EL (cell line): ENCODE results near the gene KIAA1217.

Experiments
- DNase-seq: peaks from one replicate; pipeline ENCODE4 v3.0.0-alpha.2; 2016

KIAA1217 gene, protein sequence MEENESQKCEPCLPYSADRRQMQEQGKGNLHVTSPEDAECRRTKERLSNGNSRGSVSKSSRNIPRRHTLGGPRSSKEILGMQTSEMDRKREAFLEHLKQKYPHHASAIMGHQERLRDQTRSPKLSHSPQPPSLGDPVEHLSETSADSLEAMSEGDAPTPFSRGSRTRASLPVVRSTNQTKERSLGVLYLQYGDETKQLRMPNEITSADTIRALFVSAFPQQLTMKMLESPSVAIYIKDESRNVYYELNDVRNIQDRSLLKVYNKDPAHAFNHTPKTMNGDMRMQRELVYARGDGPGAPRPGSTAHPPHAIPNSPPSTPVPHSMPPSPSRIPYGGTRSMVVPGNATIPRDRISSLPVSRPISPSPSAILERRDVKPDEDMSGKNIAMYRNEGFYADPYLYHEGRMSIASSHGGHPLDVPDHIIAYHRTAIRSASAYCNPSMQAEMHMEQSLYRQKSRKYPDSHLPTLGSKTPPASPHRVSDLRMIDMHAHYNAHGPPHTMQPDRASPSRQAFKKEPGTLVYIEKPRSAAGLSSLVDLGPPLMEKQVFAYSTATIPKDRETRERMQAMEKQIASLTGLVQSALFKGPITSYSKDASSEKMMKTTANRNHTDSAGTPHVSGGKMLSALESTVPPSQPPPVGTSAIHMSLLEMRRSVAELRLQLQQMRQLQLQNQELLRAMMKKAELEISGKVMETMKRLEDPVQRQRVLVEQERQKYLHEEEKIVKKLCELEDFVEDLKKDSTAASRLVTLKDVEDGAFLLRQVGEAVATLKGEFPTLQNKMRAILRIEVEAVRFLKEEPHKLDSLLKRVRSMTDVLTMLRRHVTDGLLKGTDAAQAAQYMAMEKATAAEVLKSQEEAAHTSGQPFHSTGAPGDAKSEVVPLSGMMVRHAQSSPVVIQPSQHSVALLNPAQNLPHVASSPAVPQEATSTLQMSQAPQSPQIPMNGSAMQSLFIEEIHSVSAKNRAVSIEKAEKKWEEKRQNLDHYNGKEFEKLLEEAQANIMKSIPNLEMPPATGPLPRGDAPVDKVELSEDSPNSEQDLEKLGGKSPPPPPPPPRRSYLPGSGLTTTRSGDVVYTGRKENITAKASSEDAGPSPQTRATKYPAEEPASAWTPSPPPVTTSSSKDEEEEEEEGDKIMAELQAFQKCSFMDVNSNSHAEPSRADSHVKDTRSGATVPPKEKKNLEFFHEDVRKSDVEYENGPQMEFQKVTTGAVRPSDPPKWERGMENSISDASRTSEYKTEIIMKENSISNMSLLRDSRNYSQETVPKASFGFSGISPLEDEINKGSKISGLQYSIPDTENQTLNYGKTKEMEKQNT (N-terminal part only)

DNA sequence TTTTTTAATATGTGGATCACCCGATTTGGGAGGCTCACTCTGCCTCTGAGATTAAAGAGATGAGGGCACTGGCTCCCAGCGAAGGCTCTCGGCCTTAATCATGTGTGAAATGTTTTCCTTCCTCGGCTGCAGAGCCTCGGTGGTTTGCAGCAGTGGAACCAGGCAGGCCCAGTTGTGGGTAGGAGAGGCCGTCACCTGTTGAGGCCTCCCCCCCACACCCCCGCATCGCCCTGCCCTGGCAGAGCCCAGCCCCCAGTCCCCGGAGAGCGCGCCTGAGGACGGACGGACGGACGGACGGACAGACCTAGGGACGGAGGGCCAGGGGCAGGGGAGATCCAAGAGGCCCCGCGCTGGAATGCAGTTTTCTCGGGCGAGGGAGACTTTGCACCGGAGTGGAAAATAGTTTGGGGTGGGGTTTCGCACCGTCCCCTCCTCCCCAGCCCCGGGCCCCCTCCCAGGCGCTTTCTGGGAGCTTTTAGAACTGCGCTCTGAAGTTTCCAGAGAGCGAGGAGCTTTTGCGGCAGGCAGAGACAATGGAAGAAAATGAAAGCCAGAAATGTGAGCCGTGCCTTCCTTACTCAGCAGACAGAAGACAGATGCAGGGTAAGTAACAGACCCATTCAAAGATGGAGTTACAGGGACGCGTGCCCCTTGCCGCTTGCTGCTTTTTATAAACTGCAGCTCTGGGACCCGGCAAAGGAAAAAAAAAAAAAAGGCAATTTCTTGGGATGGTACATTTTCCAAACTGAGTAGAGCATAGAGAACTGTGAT lies at the start of gene KIAA1217:
TSS of gene KIAA1217 (plus strand) at position 478 of the 771 bp plus-strand sequence. CDS start at position 534, 56 bp downstream.
- DNase-seq, result no peak

- DNase-seq, result no peak
Observed at GRCh38 chr10:24162206-24162985, 46.5 kb upstream of the KIAA1217 start.

DNA sequence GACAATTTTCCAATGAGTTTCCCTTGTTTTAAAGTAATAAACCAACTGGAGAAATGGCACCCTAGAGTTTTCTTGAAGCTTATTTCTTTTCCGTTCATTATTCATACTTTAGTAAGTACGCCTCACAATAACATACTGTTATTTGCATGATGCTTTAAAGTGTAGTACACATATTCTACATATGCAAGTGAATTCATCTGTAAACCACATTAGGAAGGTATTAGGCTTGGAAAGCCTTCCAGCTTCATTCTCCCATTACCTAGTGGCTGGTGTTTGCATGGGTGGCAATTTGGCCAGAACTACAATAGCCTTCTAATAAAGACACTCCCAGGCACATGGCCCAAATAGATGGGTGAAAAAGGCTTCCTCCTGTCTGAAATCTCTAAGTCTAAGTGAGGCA lies 45.5 kb upstream of the KIAA1217 start:
- no peak for DNase-seq

DNA sequence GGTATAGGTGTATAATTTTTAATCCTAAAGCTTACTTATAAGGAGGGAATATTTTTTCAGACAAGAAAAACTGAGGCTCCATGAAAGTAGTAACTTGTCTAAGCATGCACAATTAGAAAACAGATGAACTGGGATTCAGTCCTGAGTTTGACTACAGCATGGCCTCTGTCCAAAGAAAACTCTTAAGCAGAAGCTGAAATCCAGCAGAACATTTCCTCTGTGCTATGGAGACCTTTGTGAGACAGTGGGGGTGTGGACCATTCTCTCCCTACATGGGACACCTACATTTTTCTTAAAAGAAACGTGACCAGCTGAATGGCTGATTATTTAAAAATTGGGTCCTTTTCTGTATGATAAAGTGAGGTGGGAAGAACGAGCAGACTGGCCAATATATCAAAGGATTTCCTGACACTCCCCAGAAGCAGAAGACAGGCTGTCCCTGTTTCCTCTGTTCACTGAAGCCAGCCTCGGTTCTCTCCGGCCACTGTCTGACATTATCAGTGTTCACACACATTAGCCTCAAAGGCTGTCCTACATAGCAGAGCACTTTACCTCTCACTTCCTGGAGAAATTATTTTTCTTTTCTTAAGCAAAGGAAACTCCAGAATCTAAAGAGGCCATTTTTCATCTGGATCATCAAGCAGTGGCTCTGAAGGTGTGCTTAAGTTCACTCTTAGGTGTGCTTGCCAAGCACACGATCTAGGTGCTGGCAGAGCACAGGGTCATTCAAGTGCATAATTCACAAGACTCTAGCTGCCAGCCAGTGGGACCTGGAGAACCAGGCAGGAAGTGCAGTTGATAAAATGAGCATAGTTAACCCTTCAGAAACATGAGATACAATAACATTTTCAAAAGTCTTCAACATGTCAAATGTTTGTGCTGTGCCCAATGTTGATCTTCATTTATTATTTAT lies 40.4 kb upstream of the KIAA1217 start:
- no peak for DNase-seq

- DNase-seq, result no peak
Observed at GRCh38 chr10:24170199-24170598, 38.7 kb upstream of the KIAA1217 start.

- no peak for DNase-seq
Observed at GRCh38 chr10:24172909-24173308, 36.0 kb upstream of the KIAA1217 start.

DNA sequence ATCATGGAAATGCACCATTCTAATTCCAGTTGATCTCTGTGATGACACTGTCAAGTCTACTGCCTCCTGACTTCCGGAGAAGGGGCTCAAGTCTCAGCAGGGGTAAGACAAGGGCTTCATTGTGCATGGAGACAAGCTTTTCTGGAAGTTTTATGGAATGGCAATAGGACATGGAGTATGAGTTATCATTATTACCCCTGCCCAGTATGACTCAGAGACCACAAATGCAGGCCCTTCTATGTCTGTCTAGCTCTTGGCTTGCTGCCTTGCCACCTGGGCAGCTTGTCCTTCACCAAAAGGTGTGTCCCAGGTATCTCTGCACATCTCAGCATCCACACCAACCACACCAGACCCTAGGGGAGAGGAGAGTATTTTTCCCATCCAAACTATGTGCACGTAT lies 34.9 kb upstream of the KIAA1217 start:
- no peak for DNase-seq

DNA sequence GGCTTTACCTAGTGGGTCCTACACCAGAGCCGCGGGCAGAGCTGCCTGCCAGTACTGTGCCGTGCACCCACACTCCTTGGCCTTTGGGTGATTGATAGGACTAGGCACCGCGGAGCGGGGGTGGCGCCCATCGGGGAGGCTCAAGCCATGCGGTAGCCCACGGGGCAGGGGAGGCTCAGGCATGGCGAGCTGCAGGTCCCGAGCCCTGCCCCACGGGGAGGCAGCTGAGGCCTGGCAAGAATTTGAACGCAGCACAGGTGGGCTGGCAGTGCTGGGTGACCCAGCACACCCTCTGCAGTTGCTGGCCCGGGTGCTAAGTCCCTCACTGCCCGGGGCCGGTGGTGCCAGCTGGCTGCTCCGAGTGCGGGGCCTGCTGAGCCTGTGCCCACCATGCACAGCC lies 32.3 kb upstream of the KIAA1217 start:
- no peak for DNase-seq

- DNase-seq, result no peak
Observed at GRCh38 chr10:24177636-24178035, 31.3 kb upstream of the KIAA1217 start.

GRCh38 chr10:24180891-24181290 lies 28.0 kb upstream of the KIAA1217 start:
- no peak for DNase-seq

GRCh38 chr10:24184455-24184854 lies 24.5 kb upstream of the KIAA1217 start:
- no peak for DNase-seq

DNA sequence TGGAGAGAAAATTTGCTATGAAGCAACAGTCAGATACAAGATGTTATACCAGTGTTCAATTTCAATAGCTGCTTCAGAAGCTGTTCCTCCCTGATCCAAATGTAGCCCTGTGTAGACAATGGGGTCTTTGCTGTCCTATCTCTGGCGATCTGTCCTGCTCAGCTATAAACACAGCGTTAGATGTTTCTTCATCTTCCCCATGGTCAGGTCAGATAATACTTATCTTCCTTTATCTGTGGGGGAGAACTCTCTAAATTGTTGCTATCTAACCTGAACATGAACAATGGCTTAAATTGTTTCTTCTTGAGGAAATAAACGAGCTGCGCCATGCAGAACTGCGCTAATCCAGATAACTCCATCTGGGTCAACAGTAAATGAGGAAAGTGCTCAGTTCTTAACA lies 15.6 kb upstream of the KIAA1217 start:
- no peak for DNase-seq

DNA sequence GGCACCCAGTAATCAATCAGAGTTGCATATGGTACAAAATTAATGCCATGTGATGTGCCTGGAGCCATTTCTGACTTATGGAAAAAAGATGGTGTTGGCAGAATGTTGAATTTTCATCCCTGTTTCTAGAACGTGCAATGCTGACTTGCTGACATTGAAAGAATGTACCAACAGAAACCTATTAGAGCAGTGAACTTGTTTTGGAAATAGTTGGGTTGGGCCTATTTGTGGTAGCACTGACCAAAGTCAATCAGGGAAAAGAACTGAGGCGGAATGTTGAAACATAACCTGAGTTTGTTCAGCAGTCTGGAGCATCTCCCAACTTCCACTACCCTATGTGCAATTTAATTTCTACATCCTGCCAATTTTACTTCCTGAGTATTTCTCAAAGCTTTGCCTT lies 11.7 kb upstream of the KIAA1217 start:
- DNase-seq, result no peak

GRCh38 chr10:24201503-24202180 lies 7.3 kb upstream of the KIAA1217 start:
- DNase-seq, result no peak

DNA sequence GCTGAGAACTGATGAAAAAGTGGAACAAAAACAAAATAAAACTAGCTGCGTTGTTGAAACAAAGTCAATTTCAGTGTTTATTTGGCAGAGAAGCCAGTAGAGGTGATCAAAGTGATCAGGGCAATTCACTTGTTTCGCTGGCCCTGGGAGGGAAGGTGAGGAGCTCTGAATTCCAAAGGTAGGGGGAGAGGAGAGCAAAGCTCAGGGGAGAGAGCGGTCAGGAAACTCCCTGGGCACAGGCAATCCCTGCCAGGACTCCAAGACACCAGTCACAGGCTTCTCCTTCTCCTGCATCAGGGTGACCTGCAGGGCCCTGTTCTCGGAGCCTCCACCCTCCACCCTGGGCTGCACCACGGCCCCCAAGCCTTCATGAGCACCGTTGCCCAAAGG lies 6.8 kb upstream of the KIAA1217 start:
- no peak for DNase-seq

DNA sequence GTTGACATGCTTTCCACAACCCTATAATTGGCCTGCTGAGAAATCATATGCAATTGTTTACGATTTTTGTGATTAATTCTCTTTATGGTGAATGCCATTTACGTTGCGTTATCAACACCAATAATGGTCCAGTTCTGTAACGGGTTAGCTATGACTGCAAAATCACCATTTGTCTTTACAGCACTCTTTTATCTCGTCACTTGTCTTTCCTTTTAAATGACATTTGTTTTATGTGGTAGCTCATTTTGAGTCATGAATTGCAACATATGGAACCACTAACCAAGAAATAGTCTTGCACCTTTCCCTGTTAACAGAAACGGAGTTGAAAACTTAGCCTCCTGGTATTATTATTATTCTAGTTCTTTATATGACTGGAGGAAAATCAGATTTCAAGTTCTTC lies 3.1 kb upstream of the KIAA1217 start:
- DNase-seq, result no peak

DNA sequence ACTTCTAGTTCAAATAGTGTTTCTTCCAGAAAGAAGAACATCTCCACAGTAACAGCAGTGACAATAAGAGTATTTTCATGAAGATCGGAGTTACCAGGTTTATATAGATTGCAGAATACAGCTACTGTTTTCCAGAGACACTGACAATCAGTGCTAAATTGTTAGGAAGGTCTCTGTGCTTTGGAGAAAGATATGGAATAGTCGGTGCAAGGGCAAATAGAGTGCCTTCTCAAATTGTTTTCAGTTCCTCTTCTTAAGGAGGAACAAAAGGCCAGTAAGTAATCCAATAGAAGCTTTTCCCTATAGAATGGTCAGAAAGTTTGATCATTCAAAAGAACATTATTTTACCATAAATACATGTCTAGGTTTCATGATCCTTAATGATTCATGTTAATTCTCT lies 2.6 kb upstream of the KIAA1217 start:
- DNase-seq, result no peak

- DNase-seq, result no peak
Observed at GRCh38 chr10:24206926-24207325, 2.0 kb upstream of the KIAA1217 start.

DNA sequence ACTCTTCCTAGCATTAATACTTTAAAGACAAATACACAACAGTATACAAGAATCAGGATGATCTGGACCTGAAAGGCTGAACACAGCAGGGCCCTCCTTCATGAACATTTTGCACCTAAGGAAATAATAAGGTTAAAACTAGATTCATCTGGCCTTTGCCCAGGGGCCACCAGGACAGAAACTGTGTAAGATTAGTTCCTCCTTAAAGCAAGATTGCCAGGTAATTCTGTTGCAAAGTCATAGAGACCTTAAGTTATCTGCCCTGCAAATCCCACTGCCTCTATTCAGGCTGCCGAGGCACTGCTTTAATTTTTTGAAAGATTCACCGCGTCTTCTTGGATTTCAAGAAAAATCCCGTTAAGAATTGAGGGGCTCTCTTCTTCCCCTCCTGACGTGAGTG lies 1.6 kb upstream of the KIAA1217 start:
- DNase-seq, result no peak
